K562 (cell line): ENCODE measurements around the gene PSMC3IP. TPM values are rescaled to one million over a fixed set of nuclear protein-coding genes. Genes with fewer than 3 reads are reported as not detected.
A peak's percentile ranks its signal among the peaks of the same experiment; 100 is the strongest.

ENCODE experiments used
- ATF1 ChIP-seq, 2 experiments: fragments of 450-650 bp in 1 of 2; IDR thresholded peaks; 2 replicates each; pipeline ENCODE4 v1.6.1; 2016; ENCODE audit warnings: missing compliant biosample characterization in 1 of 2, missing genetic modification characterization in 1 of 2
- BRF1 ChIP-seq: IDR thresholded peaks from 3 replicates; pipeline ENCODE4 v1.6.1; 2011; ENCODE audit warnings: borderline replicate concordance, mild to moderate bottlenecking; ENCODE audit not compliant: insufficient read length; ENCODE audit errors: extremely low read depth
- DACH1 ChIP-seq: fragments of 450-650 bp; IDR thresholded peaks from 2 replicates; pipeline ENCODE4 v1.6.1; 2018; ENCODE audit not compliant: partially characterized antibody
- GTF2F1 ChIP-seq: IDR thresholded peaks from 2 replicates; pipeline ENCODE4 v1.6.1; 2011; ENCODE audit warnings: low read depth, low read length, improper control_type of control experiment
- L3MBTL2 ChIP-seq: fragments of 450-650 bp; IDR thresholded peaks from 2 replicates; pipeline ENCODE4 v1.6.1; 2016; ENCODE audit warnings: mild to moderate bottlenecking, moderate library complexity
- MTF1 ChIP-seq: fragments of 250-450 bp; sonication (Bioruptor Pico); IDR thresholded peaks from 2 replicates; pipeline ENCODE4 v1.9.0; 2021; ENCODE audit warnings: moderate library complexity, mild to moderate bottlenecking, inconsistent platforms, borderline replicate concordance
- TAF9B ChIP-seq: fragments of 450-650 bp; IDR thresholded peaks from 2 replicates; pipeline ENCODE4 v1.6.1; 2018; ENCODE audit warnings: mild to moderate bottlenecking; ENCODE audit not compliant: partially characterized antibody
- TAL1 ChIP-seq: fragments of 450-650 bp; IDR thresholded peaks from 2 replicates; pipeline ENCODE4 v1.6.1; 2016; ENCODE audit warnings: mild to moderate bottlenecking
- TEAD4 ChIP-seq, 2 experiments: sonication (generic) in 1 of 2; formaldehyde crosslinking in 1 of 2; IDR thresholded peaks; 2 replicates each; pipeline versions ENCODE4 v1.6.1 to v1.8.0; 2012 to 2022; ENCODE audit warnings: borderline replicate concordance in 1 of 2, inconsistent platforms in 1 of 2, low read length in 1 of 2, mild to moderate bottlenecking in 1 of 2, missing genetic modification reagents in 1 of 2
- ZBTB12 ChIP-seq: fragments of 250-450 bp; sonication (Bioruptor Pico); IDR thresholded peaks from 2 replicates; pipeline ENCODE4 v1.4.0; 2020
- ZBTB17 ChIP-seq: fragments of 450-650 bp; formaldehyde crosslinking; IDR thresholded peaks from 2 replicates; pipeline ENCODE4 v1.4.0; 2020; ENCODE audit warnings: mild to moderate bottlenecking
- ZBTB7A ChIP-seq: IDR thresholded peaks from 2 replicates; pipeline ENCODE4 v1.6.1; 2011; ENCODE audit warnings: low read depth, mild to moderate bottlenecking, low read length, moderate library complexity, borderline replicate concordance; ENCODE audit not compliant: control insufficient read depth
- ZBTB8A ChIP-seq: fragments of 450-650 bp; IDR thresholded peaks from 2 replicates; pipeline ENCODE4 v1.6.1; 2018; ENCODE audit warnings: mild to moderate bottlenecking, moderate library complexity; ENCODE audit not compliant: partially characterized antibody
- polyA plus RNA-seq, 8 experiments: library from polyadenylated mRNA; depleted of rRNA in 4 of 8; stranded (reverse) in 5 of 8; unstranded in 3 of 8; fragments of >200 nt; fragmentation: Nextera tagmentation in 2 of 8; fragmentation: Illumina TruSeq in 1 of 8; extraction: Ambion mirVana in 2 of 8; extraction: Trizol in 1 of 8; gene quantifications; 2 replicates each; pipeline versions ENCODE4 v1.2.1 to v1.2.3, GENCODE V29; 2011 to 2014; ENCODE audit warnings: inconsistent platforms in 1 of 8, missing spikeins in 1 of 8
- total RNA-seq, 7 experiments: library from RNA; depleted of rRNA in 6 of 7; stranded (reverse); fragments of >200 nt in 6 of 7; fragmentation: Illumina TruSeq in 2 of 7; extraction: Trizol in 2 of 7; gene quantifications; 2 replicates each; pipeline versions ENCODE4 v1.2.1 to v1.2.3, GENCODE V29; 2011 to 2021; ENCODE audit warnings: low replicate concordance in 1 of 7
- TF ChIP-seq, protein P1 (sequence below): sonication (generic); formaldehyde crosslinking; IDR thresholded peaks from 2 replicates; pipeline ENCODE4 v1.8.0; 2022; ENCODE audit warnings: missing genetic modification reagents, mild to moderate bottlenecking, borderline replicate concordance
- TF ChIP-seq, protein P2 (sequence below), 3 experiments: fragments of 200-800 bp in 1 of 3; fragments of 250-450 bp in 1 of 3; fragments of 450-650 bp in 1 of 3; sonication (Bioruptor Pico) in 1 of 3; sonication (Bioruptor generic) in 1 of 3; formaldehyde crosslinking in 1 of 3; IDR thresholded peaks; 2 replicates each; pipeline versions ENCODE4 v1.6.1 to v1.8.0; 2016 to 2022; ENCODE audit warnings: mild to moderate bottlenecking in 2 of 3, missing genetic modification characterization in 2 of 3, missing compliant biosample characterization in 1 of 3, moderate library complexity in 1 of 3
- TF ChIP-seq, protein P3 (sequence below): sonication (generic); formaldehyde crosslinking; IDR thresholded peaks from 2 replicates; pipeline ENCODE4 v1.8.1; 2023; ENCODE audit warnings: mild to moderate bottlenecking, missing genetic modification reagents

The PSMC3IP gene
- total and polyA plus RNA-seq, 9 of the 15 experiments (the other 6 are each of a cell fraction or from before 2014, with no cell fraction given): 13.8 to 65.6 (median 32.8) TPM

DNA sequence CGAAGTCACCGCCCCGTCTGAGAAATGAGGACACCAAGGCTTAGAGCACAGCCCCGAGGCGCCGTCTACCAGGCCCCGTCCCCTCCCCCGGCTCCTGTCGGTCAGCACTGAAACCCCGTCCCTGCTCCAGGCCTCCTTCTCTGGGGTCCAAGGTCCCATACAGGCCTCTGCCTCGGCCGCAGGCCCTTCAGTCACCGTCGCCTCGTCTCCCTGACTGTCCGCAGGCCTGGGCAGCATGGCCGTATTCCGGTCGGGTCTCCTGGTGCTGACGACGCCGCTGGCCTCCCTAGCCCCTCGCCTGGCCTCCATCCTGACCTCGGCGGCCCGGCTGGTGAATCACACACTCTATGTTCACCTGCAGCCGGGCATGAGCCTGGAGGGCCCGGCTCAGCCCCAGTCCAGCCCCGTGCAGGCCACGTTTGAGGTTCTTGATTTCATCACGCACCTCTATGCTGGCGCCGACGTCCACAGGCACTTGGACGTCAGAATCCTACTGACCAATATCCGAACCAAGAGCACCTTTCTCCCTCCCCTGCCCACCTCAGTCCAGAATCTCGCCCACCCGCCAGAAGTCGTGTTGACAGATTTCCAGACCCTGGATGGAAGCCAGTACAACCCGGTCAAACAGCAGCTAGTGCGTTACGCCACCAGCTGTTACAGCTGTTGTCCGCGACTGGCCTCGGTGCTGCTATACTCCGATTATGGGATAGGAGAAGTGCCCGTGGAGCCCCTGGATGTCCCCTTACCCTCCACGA lies 15.0 kb downstream of the PSMC3IP start (continued):
- TF ChIP-seq TEAD4 (IDR thresholded peaks at IDR 0.05; ENCODE audit: low read length) (no peak), TEAD4 (CRISPR knock-in tag; IDR thresholded peaks at IDR 0.05; ENCODE audit: borderline replicate concordance) (no peak), ZBTB7A (0 out of 2 replicates have a peak, but pooled peaks have one; percentile 24), ZBTB8A (no peak), ATF1 (CRISPR knock-in tag; IDR thresholded peaks at IDR 0.05) (no peak), ATF1 (tag; IDR thresholded peaks at IDR 0.05) (0 out of 2 replicates have a peak, but pooled peaks have one; percentile 0), ZBTB12 (no peak), L3MBTL2 (peak; percentile 36), ZBTB17 (CRISPR knock-in tag) (no peak), MTF1 (no peak), TAF9B (peak; percentile 29), BRF1 (no peak), GTF2F1 (no peak), TAL1 (no peak), DACH1 (peak; percentile 81)
- TF ChIP-seq, protein P1, sequence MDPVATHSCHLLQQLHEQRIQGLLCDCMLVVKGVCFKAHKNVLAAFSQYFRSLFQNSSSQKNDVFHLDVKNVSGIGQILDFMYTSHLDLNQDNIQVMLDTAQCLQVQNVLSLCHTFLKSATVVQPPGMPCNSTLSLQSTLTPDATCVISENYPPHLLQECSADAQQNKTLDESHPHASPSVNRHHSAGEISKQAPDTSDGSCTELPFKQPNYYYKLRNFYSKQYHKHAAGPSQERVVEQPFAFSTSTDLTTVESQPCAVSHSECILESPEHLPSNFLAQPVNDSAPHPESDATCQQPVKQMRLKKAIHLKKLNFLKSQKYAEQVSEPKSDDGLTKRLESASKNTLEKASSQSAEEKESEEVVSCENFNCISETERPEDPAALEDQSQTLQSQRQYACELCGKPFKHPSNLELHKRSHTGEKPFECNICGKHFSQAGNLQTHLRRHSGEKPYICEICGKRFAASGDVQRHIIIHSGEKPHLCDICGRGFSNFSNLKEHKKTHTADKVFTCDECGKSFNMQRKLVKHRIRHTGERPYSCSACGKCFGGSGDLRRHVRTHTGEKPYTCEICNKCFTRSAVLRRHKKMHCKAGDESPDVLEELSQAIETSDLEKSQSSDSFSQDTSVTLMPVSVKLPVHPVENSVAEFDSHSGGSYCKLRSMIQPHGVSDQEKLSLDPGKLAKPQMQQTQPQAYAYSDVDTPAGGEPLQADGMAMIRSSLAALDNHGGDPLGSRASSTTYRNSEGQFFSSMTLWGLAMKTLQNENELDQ: no peak
- TF ChIP-seq, protein P2, sequence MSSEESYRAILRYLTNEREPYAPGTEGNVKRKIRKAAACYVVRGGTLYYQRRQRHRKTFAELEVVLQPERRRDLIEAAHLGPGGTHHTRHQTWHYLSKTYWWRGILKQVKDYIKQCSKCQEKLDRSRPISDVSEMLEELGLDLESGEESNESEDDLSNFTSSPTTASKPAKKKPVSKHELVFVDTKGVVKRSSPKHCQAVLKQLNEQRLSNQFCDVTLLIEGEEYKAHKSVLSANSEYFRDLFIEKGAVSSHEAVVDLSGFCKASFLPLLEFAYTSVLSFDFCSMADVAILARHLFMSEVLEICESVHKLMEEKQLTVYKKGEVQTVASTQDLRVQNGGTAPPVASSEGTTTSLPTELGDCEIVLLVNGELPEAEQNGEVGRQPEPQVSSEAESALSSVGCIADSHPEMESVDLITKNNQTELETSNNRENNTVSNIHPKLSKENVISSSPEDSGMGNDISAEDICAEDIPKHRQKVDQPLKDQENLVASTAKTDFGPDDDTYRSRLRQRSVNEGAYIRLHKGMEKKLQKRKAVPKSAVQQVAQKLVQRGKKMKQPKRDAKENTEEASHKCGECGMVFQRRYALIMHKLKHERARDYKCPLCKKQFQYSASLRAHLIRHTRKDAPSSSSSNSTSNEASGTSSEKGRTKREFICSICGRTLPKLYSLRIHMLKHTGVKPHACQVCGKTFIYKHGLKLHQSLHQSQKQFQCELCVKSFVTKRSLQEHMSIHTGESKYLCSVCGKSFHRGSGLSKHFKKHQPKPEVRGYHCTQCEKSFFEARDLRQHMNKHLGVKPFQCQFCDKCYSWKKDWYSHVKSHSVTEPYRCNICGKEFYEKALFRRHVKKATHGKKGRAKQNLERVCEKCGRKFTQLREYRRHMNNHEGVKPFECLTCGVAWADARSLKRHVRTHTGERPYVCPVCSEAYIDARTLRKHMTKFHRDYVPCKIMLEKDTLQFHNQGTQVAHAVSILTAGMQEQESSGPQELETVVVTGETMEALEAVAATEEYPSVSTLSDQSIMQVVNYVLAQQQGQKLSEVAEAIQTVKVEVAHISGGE (CRISPR knock-in tag; IDR thresholded peaks at IDR 0.05): peak in 1 of 3 experiments; percentile 75; a peak in 2 of 6 replicates
- TF ChIP-seq, protein P3, sequence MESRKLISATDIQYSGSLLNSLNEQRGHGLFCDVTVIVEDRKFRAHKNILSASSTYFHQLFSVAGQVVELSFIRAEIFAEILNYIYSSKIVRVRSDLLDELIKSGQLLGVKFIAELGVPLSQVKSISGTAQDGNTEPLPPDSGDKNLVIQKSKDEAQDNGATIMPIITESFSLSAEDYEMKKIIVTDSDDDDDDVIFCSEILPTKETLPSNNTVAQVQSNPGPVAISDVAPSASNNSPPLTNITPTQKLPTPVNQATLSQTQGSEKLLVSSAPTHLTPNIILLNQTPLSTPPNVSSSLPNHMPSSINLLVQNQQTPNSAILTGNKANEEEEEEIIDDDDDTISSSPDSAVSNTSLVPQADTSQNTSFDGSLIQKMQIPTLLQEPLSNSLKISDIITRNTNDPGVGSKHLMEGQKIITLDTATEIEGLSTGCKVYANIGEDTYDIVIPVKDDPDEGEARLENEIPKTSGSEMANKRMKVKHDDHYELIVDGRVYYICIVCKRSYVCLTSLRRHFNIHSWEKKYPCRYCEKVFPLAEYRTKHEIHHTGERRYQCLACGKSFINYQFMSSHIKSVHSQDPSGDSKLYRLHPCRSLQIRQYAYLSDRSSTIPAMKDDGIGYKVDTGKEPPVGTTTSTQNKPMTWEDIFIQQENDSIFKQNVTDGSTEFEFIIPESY: 0 out of 2 replicates have a peak, but pooled peaks have one; percentile 36
